NCI-H146 (cell line): ENCODE measurements around the gene SPTBN1.
A peak's percentile ranks its signal among the peaks of the same experiment; 100 is the strongest.
"Not testable (repeated sequence)": the region's sequence is repeated elsewhere in the genome, so short reads cannot be mapped to it uniquely, and the experiment has no call there.

Source experiments
- DNase-seq: peaks from one replicate; lab custom pipeline; 2025; lab: John Stamatoyannopoulos, UW

The SPTBN1 gene

DNA sequence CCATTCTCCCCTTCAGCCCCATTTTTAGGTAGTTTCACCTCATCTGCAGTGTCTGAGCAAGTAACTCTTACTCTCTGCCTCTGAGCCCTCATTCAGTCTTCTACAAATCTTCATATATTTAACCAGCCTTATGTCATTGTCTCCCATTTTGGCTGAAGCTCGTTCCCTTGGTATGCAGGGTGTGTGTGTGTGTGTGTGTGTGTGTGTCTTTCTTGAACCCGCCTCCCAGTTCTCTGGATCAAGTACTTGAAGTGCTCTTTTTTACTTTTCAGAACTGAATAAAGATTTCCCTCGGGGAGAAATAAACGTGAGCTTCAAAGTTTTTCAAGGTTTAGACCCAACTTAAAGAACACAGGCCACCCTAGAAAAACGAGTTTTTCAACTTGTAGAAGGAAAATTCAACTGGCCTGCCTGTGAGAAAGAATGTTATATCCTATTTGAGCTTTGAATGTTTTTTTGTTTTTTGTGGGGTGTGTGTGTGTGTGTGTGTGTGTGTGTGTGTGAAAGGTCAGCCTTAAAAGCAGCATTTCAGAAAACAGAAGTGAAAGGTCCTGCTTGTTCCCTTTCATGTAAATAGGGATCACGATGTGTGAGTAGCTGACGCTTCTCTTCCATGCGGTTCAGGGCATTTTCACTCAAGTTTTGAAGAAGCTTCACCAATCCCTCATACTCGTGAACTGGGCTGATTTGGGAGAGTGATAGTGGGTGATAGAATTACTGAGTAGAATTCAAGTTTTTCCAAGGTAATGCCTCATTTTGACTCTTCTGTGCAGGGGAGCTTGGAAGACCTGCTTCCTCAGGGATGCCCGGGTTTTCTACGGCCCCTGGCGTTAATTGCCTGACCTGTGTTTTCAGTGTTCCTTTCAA is 216.7 kb downstream of the SPTBN1 start:
- DNase-seq = no peak

DNA sequence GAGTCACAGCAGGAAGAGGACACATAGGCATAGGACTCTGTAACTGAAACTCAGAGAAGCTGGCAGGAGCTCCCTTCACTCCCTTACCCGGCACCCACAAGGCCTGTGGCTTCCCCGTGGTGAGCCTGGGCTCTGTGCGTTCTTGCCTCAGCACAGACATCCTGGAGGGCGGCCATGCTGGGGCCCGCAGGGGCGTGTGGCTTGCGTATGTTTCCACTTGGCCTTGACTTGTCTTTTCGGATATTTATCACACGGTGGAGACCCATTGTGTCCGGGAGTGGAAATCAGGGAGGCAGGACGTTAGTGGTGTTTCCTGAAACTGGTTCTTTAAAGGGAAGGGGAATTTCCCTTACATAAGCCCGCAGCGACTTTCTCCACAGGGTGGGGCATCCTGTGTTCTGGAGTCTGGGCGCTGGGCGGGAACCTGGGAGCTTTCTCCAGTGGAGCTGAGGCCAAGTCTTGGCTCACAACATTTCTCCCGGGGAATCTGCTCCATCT is 217.4 kb downstream of the SPTBN1 start:
- DNase-seq = no peak

- no peak for DNase-seq
Observed at GRCh38 chr2:54675281-54675680, 219.2 kb downstream of the SPTBN1 start.

GRCh38 chr2:54675738-54676137 is 219.6 kb downstream of the SPTBN1 start:
- DNase-seq = no peak

DNA sequence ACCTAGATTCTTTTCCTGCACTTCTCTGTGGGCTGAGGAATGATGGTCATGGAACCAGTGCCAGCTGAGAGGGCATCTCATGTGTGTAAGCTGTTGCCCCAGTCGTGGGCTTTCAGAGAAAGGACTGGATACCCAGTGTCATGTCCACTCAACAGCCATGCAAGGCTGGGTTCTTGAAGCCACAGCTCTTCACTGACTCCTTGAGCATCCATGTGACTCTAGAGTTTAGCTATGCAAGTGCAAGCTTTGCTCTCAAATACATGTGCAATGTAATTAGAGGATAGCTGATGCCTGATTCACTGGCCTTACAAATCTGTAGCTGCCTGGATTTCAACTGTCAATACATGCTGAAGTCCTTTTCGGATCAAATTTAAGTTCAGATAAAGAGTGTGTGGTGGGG is 220.5 kb downstream of the SPTBN1 start:
- DNase-seq = no peak

DNA sequence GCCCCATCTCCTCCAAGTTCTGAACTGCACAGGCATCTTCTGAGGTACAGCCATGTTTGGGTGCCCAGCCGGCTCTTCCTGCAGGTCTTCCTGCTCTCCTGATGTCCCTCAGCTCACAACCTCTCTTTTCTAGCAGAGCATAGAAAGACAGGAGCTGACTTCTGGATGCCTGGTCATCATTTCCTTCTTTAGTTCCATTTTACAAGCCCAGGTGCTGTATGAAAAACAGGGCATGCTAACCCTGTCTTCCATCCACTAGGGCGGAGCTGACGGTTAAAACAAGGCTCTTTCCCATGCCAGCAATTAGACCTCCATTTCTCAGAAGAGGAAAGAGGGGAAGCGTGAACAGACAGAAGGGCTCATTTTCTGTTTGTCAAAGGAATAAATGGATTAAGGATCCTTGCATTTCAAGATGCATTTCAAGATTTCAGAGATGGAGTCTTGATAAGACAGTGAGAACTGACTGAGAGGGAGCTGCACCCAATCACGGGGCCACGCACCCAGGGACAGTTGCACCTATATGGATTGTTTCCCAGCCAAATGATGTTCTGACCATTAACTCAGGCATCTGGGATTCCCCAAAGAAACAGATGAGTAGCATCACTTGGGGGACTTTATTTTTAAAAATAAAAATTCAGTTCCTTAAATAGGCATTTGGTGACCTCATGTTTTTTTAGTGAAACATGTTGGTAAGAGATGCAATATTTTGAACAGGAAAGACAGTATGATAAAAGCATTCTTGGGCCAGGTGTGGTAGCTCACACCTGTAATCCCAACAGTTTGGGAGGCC is 221.5 kb downstream of the SPTBN1 start:
- DNase-seq = no peak

GRCh38 chr2:54678719-54679118 is 222.6 kb downstream of the SPTBN1 start:
- DNase-seq = no peak

- DNase-seq = peak; percentile 9
Observed at GRCh38 chr2:54680397-54681041, 224.4 kb downstream of the SPTBN1 start.

- no peak for DNase-seq
Observed at GRCh38 chr2:54681416-54681815, 225.3 kb downstream of the SPTBN1 start.

GRCh38 chr2:54683596-54683995 is 227.5 kb downstream of the SPTBN1 start:
- DNase-seq = no peak

DNA sequence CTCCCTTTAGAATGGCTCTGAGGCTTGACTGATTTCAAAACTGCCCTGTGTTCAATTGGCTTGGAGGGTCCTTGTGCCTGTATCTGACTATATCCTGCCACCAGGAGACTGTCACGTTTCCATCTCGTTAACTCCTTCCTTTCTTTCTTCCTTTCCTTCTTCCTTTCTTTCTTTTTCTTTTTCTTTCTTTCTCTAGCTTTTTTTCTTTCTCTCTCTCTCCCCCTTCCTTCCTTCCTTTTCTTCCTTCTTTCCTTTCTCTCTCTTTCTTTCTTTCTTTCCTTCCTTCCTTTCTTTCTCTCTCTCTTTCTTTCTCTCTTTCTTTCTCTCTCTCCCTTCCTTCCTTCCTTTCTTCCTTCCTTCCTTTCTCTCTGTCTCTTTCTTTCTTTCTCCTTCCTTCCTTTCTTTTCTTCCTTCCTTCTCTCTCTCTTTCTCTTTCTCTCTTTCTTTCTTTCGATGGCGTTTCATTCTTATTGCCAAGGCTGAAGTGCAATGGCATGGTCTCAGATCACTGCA is 229.2 kb downstream of the SPTBN1 start:
- DNase-seq = no peak

- DNase-seq = no peak
Observed at GRCh38 chr2:54687595-54688152, 231.5 kb downstream of the SPTBN1 start.

DNA sequence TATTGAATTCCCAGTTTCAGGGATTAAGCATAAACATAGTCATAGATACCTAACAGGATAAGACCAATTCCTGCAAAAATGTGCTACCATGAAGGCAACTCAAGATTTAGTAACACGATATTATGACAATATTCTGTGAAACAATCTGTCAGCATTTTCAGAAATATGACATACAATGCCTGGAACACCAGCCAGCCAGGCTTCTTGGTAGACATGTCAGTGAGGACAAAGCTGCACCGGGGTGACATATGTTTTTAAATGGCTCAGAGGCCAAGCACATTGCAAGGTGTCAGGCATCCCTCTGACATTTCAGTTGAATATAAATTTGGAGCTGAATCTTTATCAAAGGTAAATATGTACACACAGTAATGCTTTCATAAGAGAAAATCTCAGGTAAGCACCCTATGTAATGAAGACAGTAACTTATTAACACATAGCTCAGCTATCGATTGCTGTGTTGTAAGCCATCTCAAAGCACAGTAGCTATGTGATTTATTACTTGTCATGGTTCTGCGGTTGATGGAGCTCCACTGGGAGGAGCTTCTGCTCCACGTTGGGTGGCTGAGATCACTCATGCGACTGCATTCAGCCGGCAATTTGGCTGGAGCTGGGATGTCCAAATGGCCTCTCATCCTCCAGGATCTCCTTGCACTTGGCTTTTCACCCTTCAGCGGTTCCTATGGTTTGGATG is 235.5 kb downstream of the SPTBN1 start:
- DNase-seq = peak; percentile 67

GRCh38 chr2:54692556-54692955 is 236.4 kb downstream of the SPTBN1 start:
- DNase-seq = no peak

DNA sequence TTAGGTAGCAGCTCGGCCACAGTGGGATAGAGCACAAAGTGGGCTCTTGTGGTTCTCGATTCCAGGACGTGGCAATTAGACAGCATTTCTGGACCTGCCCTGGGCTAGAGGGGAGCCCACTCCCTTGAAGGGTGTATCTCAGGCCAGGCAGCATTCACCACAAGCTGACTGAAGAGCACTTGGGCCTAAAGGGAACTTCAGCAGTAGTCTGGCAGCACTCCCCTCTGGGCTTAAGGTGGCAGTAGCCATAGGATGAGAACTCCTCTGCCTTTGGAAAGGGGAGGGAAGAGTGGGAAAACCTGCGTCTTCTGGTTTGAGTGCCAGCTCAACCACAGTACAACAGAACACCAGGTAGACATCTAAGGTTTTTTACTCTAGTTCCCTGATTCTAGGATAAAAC is 239.3 kb downstream of the SPTBN1 start:
- no peak for DNase-seq

GRCh38 chr2:54697934-54698333 is 241.8 kb downstream of the SPTBN1 start:
- DNase-seq = no peak

- DNase-seq = not testable (repeated sequence)
Observed at GRCh38 chr2:54698926-54699325, 242.8 kb downstream of the SPTBN1 start.

DNA sequence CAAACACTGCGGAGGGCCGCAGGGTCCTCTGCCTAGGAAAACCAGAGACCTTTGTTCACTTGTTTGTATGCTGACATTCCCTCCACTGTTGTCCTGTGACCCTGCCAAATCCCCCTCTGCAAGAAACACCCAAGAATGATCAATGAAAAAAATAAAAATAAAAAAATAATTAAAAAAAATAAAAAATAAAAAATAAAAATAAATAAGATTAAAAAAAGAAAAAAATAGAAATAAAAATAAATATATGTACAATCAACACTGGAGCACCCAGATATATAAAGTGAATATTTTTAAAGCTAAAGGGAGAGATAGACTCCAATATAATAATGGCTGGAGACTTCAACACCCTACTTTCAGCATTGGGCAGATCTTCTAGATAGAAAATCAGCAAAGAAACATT is 243.5 kb downstream of the SPTBN1 start:
- DNase-seq = no peak

- no peak for DNase-seq
Observed at GRCh38 chr2:54701029-54701428, 244.9 kb downstream of the SPTBN1 start.

- DNase-seq = no peak
Observed at GRCh38 chr2:54704238-54704637, 248.1 kb downstream of the SPTBN1 start.
